ENCODE data around the gene FGD4. TPM values are rescaled to one million over a fixed set of nuclear protein-coding genes. Genes with fewer than 3 reads are reported as not detected.
A peak's percentile ranks its signal among the peaks of the same experiment; 100 is the strongest.

FGD4 gene
- total RNA-seq, 1 experiment from 2014 or later = 13.9 TPM

DNA sequence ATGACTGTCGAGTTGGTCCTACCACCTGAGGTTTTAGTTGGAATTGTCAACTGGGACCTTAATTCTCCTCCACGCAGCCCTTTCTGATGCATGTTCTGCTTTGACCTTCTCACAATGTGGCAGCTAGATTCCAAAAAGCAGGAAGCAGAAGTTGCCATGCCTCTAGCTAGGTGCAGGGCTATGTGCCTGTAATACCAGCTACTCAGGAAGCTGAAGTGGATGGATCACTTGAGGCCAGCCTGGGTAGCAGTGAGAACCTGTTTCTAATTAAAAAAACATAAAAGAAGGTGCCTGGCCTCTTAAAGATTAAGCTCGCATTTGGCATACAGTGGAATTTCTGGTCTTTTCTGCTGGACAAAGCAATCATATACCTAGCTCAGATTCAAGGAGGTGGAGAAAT is 77.1 kb downstream of the FGD4 start:
- no peak for DNase-seq (ENCODE audit: low read depth)
- in situ Hi-C loops (cut with HindIII; ENCODE audit: low pct_unique_long_range_greater_than_20kb, low sequenced_read_pairs) = loop anchor here (5.0 kb wide), 1 partner anchor 36 kb away; no protein-coding TSS in a partner anchor

DNA sequence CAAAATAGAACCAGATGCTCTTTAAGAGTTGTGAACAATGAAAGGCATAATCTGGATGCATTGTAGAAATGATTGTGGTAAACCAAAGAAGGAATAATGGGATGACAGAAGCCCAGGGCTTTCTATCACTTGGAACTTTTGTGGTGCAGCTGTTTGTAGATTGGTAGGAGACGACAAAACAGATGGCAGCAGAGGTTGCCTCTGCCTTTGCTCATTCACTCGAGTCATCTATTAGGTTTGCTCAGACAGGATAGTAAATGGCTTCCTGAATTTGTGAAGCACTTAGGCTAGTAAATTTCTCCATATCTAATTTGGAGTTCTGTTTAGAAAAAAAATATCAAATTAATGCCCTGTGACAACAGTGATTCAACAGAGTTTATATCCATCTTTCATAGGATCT is 78.4 kb downstream of the FGD4 start:
- no peak for DNase-seq (ENCODE audit: low read depth)
- in situ Hi-C loops (cut with HindIII; ENCODE audit: low pct_unique_long_range_greater_than_20kb, low sequenced_read_pairs) = loop anchor here (5.0 kb wide), 1 partner anchor 35 kb away; no protein-coding TSS in a partner anchor

DNA sequence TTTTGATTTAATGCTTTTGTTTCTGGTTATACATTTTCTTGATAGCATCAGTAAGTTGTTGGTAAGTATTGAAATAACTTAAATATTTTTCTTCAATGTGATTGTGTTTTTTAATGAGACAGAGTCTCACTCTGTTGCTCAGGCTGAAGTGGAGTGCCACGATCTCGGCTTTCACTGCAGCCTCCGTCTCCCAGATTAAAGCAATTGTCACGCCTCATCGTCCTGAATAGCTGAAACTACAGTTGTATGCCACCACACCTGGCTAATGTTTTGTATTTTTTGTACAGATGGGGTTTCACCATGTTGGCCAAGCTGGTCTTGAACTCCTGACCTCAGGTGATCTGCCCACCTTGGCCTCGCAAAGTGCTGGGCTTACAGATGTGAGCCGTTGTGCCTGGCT is 78.8 kb downstream of the FGD4 start:
- no peak for DNase-seq (ENCODE audit: low read depth)
- in situ Hi-C loops (cut with HindIII; ENCODE audit: low pct_unique_long_range_greater_than_20kb, low sequenced_read_pairs) = loop anchor here (5.0 kb wide), 1 partner anchor 34 kb away; no protein-coding TSS in a partner anchor

DNA sequence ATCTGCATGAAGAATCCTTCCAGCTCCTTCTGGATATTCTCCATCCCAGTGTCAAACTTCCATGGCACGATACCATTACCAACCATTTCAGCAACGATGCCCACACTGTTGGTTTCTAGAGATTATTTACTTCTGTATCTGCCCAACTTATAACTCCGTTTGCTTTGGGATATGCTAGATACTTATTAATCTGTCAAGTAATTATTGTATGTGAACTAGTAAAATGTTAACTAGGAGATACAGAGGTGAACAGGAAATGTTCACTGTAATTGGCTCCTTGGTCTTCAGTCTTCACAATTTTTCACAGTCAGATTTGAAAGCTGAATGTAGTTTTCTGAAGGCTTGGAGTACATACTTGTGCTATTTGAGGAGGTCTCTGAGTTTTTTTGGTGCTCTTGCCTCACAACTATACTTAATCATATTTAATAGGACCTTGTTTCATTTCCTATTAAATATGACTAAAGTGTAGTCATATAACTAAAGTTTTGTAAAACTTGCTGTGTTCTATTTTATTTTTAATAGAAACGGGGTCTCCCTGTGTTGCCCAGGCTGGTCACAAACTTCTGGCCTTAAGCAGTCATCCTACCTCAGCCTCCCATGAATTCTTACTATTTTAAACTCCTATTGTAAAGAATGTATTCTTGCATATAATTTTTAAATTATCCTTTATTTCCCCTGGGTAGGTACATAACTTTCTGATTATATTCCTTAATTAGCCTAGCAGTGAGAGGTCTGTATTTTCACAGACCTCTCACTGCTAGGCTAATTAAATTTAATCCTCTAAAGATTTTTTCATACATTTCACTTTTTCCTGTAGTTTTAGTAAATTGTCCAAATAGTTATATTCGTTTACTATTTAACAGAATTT is 79.7 kb downstream of the FGD4 start:
- in situ Hi-C loops (cut with HindIII; ENCODE audit: low pct_unique_long_range_greater_than_20kb, low sequenced_read_pairs) = loop anchor here (5.0 kb wide), 1 partner anchor 33 kb away; no protein-coding TSS in a partner anchor
- peak; percentile 51 for DNase-seq (ENCODE audit: low read depth)

DNA sequence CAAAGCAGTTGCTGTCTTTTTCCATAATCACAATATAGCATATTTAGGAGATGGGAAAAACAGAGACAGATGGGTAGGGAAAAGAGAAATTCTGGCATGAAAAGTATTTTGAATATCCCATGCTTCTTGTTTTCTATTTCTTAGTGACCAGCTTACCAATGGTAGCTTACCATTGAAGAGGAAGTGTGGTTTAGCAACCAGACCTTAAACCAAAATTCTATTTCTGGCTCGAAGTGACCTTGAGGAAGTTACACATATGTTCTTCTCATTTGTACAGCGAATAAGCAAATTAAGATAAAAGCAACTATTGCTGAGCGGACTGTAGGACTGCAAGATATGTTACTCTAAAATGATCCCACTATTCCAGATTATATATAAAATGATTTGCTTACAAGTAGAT is 82.9 kb downstream of the FGD4 start:
- in situ Hi-C loops (cut with HindIII; ENCODE audit: low pct_unique_long_range_greater_than_20kb, low sequenced_read_pairs) = no loop called here
- DNase-seq (ENCODE audit: low read depth) = no peak

DNA sequence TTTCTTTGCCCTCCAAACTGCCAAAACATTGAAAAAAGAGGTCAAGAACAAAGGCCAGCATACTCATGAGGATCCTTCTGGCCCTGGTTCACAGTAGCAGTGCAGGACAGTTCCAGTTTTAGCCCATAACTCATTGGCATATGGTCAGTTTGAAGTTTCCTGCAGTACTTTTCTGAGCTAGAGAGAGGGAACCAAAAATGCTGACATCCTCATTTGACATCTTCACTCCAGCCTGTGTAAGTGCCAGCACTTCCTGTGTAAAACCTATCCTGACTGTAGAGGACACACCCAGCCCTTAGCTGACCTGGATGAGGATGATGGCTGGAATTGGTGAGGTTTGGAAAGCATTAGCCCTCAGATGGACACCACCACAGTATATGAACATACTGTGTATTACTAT is 84.1 kb downstream of the FGD4 start:
- in situ Hi-C loops (cut with HindIII; ENCODE audit: low pct_unique_long_range_greater_than_20kb, low sequenced_read_pairs) = no loop called here
- no peak for DNase-seq (ENCODE audit: low read depth)

DNA sequence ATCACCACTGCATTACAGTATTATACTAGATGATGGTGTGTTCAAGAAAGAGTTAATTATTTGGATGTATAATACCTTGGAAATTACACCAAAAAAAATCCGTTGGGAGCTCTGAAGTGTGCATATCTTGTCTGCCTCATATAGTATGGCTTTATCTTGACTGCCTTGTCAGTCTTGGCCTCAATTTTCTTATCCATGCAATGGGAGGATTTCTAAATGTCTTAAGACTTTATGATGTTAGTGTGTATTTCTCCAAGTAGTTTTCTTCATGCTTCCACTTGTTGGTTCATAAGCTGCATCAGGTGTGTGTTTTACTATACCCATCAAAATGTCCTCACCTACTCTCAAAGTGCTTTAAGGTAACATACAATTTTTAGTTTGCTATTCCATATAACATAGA is 84.6 kb downstream of the FGD4 start:
- in situ Hi-C loops (cut with HindIII; ENCODE audit: low pct_unique_long_range_greater_than_20kb, low sequenced_read_pairs) = no loop called here
- no peak for DNase-seq (ENCODE audit: low read depth)

DNA sequence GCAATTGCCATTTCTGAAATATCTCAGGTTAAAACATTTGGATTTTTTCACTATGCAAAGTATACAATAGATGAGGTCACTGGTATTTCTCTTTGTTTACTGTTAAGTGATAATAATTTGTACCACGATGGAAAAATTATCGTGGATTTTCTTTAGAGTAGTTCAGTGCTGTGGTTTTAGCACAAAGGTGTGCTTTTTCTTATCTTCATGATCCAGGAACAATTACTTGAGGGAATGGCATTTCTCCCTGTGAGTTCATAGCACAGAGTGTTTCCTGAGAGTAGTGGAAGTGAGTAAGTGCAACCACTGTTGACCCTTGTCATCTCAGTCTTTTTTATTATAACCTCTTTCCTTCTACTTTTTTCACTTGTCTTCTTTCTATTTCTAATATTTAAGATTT is 86.8 kb downstream of the FGD4 start:
- no peak for DNase-seq (ENCODE audit: low read depth)
- in situ Hi-C loops (cut with HindIII; ENCODE audit: low pct_unique_long_range_greater_than_20kb, low sequenced_read_pairs) = no loop called here

DNA sequence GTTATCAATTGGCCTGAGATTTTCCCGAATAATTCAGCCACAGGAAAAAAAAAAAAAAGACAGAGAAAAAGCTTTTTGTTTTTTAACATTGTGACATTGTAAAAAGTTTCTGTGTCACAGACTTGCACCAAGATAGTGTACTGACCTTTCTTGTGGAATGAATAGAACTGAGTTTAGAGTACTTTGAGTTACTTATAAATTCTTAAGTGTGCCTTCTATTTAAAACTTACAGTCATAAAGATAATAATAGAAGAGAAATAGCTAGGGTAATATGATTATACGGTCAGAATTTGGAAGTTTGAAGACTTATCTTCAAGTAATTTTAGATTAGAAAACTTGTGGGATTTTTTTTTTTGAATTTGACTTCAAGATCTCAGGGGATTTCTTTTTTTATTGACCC is 88.8 kb downstream of the FGD4 start:
- in situ Hi-C loops (cut with HindIII; ENCODE audit: low pct_unique_long_range_greater_than_20kb, low sequenced_read_pairs) = no loop called here
- DNase-seq (ENCODE audit: low read depth) = no peak

DNA sequence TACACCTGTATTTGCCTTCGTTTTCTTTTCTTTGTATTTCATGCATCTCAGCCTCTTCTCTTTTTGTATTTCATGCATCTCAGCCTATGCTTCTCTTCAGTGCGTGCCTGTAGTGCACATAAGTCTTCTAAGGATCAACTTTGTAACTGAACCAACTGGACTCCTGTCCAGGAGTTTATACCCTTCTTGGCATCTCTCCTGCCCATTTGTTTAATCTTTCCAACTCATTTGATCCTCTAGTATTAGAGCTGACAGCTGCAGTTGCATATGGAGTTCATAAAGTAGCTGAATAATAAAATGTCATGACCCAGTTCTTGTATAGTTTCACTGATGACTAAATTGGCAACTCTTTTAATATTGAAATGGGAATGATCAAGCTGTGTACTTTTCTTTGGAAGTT is 89.7 kb downstream of the FGD4 start:
- in situ Hi-C loops (cut with HindIII; ENCODE audit: low pct_unique_long_range_greater_than_20kb, low sequenced_read_pairs) = no loop called here
- no peak for DNase-seq (ENCODE audit: low read depth)

DNA sequence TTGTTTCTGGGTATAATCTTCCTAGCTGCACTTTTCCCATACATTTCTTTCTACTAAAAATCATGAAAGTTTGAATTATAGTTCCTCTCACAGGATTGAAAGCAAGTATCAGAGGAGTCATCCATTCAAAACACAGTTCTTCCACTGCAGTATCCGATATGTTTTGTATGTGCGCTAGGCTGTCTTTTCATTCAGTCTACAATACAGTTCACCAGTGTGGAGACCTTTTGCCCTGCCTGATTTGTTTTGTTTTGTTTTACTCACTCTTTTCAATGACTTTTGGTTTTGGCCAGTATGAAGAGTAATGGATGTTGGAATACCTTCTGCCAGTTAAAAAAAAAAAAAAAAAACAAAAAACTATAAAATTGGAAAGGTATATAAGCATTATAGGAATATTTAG is 91.4 kb downstream of the FGD4 start:
- in situ Hi-C loops (cut with HindIII; ENCODE audit: low pct_unique_long_range_greater_than_20kb, low sequenced_read_pairs) = no loop called here
- no peak for DNase-seq (ENCODE audit: low read depth)

DNA sequence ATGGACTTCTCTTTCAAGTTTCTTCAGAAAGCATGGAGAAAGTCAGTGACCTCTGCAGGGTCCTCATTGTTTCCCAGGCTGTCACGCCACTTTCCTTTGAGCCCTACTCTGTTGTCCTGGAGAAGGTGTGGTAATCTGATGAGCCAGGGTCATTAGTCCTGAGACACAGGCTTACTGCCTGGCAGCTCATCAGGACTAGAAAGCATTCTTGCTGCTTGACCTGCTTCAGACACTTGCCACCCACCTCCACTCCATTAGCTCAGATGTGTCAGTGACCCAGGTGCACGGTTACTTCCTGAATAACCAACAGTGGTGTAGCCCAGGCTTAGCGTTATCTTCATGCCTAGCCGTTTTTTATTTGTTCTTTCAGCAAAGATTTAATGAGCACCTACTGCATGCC is 93.9 kb downstream of the FGD4 start:
- in situ Hi-C loops (cut with HindIII; ENCODE audit: low pct_unique_long_range_greater_than_20kb, low sequenced_read_pairs) = no loop called here
- DNase-seq (ENCODE audit: low read depth) = peak; percentile 40

DNA sequence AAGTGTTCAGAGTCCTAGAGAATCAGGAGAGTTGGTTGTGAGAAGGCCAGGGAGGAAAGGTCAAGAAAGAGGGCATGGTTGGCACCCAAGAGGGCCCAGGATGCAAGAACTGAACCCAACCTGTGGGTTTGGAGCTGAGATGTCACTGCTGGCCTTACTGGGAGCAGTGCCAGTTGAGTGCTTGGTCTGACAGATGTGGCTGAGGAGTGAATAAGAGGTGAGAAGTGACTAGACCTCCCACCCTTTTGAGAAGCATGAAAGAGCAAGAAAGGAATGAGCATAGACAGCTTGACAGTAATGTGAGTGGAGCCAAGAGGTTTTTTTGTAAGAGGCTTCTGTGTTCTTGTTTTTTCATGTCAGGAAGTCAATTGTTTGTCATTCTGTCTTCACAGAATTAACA is 95.3 kb downstream of the FGD4 start:
- in situ Hi-C loops (cut with HindIII; ENCODE audit: low pct_unique_long_range_greater_than_20kb, low sequenced_read_pairs) = no loop called here
- no peak for DNase-seq (ENCODE audit: low read depth)

DNA sequence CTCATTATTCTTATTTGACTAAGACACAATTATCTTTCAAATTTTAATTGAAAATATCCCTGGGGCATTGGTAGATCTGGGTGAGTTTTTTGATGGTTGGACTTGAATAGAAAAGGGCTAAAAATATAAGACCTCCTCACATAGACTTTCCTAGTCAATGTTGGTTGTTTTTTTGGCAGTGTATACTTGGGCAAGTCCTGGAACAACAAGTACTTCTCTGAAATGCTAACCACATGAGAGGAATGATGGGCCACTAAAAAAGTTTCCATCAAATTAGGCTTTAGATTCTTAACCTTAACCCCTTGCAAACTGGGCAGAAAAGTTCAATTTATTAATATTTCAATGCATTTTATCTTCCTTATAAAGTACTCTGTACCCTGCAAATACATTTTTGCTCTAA is 97.6 kb downstream of the FGD4 start:
- in situ Hi-C loops (cut with HindIII; ENCODE audit: low pct_unique_long_range_greater_than_20kb, low sequenced_read_pairs) = no loop called here
- no peak for DNase-seq (ENCODE audit: low read depth)

DNA sequence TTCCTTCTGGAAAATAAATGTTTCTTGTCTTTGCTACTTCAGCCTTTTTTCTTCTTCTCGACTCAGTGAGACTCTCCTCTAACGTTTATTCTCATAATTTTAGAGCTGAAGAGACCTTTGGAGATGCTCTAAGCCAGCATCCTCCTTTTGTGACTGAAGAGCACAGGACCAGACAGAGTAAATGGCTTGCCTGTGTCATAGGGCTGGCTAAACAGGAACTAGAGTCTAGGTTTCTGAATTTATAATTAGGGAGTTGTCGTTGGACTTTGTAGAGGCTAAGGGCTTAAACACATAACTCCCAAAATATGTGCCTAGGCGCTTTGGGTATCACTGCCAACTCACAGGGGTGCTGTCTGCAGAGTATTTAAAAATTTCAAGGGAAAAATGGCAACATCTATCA is 98.5 kb downstream of the FGD4 start:
- no peak for DNase-seq (ENCODE audit: low read depth)
- in situ Hi-C loops (cut with HindIII; ENCODE audit: low pct_unique_long_range_greater_than_20kb, low sequenced_read_pairs) = no loop called here

DNA sequence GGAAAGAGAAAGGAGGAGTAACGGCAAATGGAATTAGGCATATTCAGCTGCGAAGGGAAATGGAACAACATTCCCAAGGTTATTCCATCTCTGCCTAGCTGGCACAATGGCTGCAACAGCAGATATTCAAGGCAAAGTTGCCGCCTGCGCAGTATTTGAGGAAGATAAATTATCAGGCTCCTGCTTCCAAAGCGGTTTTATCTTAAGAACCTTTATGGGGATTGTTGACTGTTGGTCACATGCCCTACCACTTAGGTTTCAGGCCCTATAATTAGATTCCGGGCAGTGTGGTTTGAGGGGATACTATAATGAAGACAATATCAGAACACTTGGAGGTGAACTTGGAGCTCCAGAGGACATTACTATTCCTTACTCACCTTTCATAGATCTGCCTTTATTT is 99.7 kb downstream of the FGD4 start:
- in situ Hi-C loops (cut with HindIII; ENCODE audit: low pct_unique_long_range_greater_than_20kb, low sequenced_read_pairs) = no loop called here
- no peak for DNase-seq (ENCODE audit: low read depth)

DNA sequence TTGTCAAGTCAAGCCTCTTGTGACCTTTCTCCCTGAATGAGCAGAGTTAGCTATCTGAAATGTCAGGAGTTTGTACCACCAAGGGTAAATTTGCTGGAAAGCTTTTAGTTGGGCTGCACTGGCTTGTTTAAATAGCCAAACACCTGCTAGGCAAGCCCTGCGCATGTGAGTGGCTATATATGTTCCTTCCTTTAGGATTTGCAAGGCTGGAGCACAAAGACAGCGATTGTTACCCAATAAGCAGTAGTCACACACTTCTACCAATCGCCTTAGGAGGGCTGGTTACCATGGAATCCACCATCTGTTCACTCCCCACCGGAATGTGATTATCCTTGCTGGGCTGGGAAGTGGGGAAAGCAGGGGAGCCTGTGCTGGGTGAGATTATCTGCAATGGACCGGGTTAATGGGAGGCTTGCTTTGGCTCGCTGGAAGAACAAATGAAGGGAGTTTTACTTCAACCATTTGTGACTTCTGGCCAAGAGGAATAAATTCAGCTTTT is 102.5 kb downstream of the FGD4 start:
- peak; percentile 16 for DNase-seq (ENCODE audit: low read depth)
- in situ Hi-C loops (cut with HindIII; ENCODE audit: low pct_unique_long_range_greater_than_20kb, low sequenced_read_pairs) = no loop called here

DNA sequence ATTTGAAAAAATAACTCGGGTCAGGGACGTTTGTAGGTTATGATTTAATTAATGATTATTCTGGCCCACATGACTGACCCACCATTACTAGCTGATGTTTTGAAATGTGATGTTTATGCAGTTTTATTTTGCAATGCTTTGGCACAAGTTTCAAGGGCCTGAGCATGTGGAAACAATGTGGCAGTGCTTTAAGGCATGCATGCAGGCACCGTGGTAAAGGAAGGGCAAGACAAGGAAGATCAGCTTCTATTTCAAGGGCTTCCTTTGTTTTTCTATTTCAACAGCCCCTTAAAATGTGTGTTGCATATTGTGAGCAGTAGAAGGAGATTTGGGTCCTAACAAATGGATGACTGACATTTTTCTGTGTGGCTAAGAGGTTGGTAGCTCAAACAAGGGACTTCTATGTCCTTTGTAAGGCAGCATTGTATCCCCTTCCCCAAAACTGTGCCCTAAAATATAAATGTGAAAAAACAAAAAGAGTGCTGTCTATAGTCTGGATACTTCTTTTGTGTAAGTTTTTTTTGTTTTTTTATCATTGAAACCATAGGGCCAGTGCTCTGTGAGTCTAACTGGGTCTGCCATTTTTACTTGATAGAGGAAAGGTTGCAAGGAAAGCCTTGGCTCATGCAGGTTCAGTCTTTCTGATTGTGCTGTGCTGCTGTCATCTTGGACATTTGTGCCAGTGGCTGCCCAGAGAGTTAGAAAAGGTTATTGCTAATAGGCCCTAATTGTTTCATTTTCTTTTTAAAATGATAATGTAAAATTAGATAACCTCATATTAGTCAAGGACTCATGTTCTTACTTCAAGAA is 103.5 kb downstream of the FGD4 start:
- in situ Hi-C loops (cut with HindIII; ENCODE audit: low pct_unique_long_range_greater_than_20kb, low sequenced_read_pairs) = no loop called here
- no peak for DNase-seq (ENCODE audit: low read depth)

DNA sequence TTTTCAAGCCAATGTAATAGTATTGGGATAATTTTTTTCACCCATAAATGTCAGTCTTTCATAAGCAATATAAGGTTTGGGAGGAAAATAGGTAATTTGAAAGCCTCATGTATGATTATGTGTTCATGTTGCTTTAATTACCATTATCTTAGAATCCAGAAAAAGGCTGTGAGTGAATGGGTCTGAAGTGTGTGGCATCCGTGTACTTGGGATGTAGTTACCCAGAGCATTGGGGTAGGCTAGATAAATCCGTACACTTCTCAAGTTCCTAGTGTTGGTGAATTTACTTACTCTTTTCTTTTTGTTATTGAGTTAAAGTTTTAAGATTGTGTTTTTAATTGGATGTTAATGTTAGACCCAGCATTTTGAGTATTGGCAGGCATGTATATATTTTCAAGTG is 104.4 kb downstream of the FGD4 start:
- in situ Hi-C loops (cut with HindIII; ENCODE audit: low pct_unique_long_range_greater_than_20kb, low sequenced_read_pairs) = no loop called here
- DNase-seq (ENCODE audit: low read depth) = no peak
